DND-41 (cell line): ENCODE measurements around the gene SF3B6.

Experiments used
- CTCF ChIP-seq: IDR thresholded peaks from 2 replicates; pipeline ENCODE4 v1.5.1; 2012; ENCODE audit warnings: borderline replicate concordance, low read length, moderate library complexity, mild to moderate bottlenecking; ENCODE audit not compliant: poor library complexity, severe bottlenecking; ENCODE audit errors: extremely low read depth
- EZH2 ChIP-seq: IDR thresholded peaks from 3 replicates; pipeline ENCODE4 v1.6.1; 2012; ENCODE audit warnings: borderline replicate concordance, low read depth, mild to moderate bottlenecking, moderate library complexity, low read length, inconsistent platforms; ENCODE audit not compliant: severe bottlenecking

- no peak for TF ChIP-seq CTCF
- TF ChIP-seq EZH2: no peak
These were observed 29.6 kb downstream of the SF3B6 start for GRCh38 chr2:24046599-24046929.
